ENCODE data around the gene SLC38A1. TPM values are rescaled to one million over a fixed set of nuclear protein-coding genes. Genes with fewer than 3 reads are reported as not detected.
"Not testable (repeated sequence)": the region's sequence is repeated elsewhere in the genome, so short reads cannot be mapped to it uniquely, and the experiment has no call there.

The SLC38A1 gene
- total RNA-seq, 1 donor from 2014 or later, result 314 TPM

- H3K4me1 Mint-ChIP-seq, result peaks cover 41% of the 10 kb centered on the region
- no peak for DNase-seq
- no peaks in the 10 kb centered on the region for H3K9me3 Mint-ChIP-seq
- H3K27me3 Mint-ChIP-seq, result no peaks in the 10 kb centered on the region
- no peak for ATAC-seq (ENCODE audit: low read depth)
- H3K27ac Mint-ChIP-seq, result peak overlapping the region; percentile 19
- no peak overlapping the region for H3K4me3 Mint-ChIP-seq
- intact Hi-C loops (cut with micrococcal nuclease), result no loop called here
- POLR2A ChIA-PET, result interaction anchor here (0.6 to 2.9 kb wide), 3 partner anchors 31 to 275 kb away, joined by 3 to 22 read pairs (median 3); partner anchors contain the start of gene SLC38A1
- TF ChIP-seq, protein P1, sequence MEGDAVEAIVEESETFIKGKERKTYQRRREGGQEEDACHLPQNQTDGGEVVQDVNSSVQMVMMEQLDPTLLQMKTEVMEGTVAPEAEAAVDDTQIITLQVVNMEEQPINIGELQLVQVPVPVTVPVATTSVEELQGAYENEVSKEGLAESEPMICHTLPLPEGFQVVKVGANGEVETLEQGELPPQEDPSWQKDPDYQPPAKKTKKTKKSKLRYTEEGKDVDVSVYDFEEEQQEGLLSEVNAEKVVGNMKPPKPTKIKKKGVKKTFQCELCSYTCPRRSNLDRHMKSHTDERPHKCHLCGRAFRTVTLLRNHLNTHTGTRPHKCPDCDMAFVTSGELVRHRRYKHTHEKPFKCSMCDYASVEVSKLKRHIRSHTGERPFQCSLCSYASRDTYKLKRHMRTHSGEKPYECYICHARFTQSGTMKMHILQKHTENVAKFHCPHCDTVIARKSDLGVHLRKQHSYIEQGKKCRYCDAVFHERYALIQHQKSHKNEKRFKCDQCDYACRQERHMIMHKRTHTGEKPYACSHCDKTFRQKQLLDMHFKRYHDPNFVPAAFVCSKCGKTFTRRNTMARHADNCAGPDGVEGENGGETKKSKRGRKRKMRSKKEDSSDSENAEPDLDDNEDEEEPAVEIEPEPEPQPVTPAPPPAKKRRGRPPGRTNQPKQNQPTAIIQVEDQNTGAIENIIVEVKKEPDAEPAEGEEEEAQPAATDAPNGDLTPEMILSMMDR (IDR thresholded peaks at IDR 0.05), result no peak
- H3K36me3 Mint-ChIP-seq (ENCODE audit: low read depth), result no peaks in the 10 kb centered on the region
- CTCF ChIA-PET, result interaction anchor here (1.5 to 6.7 kb wide), 8 partner anchors 31 to 229 kb away, joined by 4 to 69 read pairs (median 8); partner anchors contain the start of gene SLC38A1
Observed at GRCh38 chr12:46300910-46301309, 32.1 kb upstream of the SLC38A1 start.

GRCh38 chr12:46299851-46300250 is 31.0 kb upstream of the SLC38A1 start:
- no peak overlapping the region for H3K4me3 Mint-ChIP-seq
- TF ChIP-seq, protein P1 (IDR thresholded peaks at IDR 0.05), result no peak
- ChIA-PET POLR2A (interaction anchor here (0.7 to 2.9 kb wide), 3 partner anchors 30 to 188 kb away, joined by 3 to 22 read pairs (median 3); partner anchors contain the start of gene SLC38A1), CTCF (interaction anchor here (2.3 to 6.7 kb wide), 3 partner anchors 30 to 175 kb away, joined by 6 to 69 read pairs (median 10); partner anchors contain the start of gene SLC38A1)
- peaks cover 41% of the 10 kb centered on the region for H3K4me1 Mint-ChIP-seq
- DNase-seq (no peak), ATAC-seq (ENCODE audit: low read depth) (no peak)
- H3K9me3 Mint-ChIP-seq, result no peaks in the 10 kb centered on the region
- no peaks in the 10 kb centered on the region for H3K27me3 Mint-ChIP-seq
- H3K27ac Mint-ChIP-seq, result no peak overlapping the region
- no peaks in the 10 kb centered on the region for H3K36me3 Mint-ChIP-seq (ENCODE audit: low read depth)
- intact Hi-C loops (cut with micrococcal nuclease), result no loop called here

- DNase-seq (no peak), ATAC-seq (ENCODE audit: low read depth) (no peak)
- Mint-ChIP-seq H3K4me3 (no peak overlapping the region), H3K4me1 (peaks cover 41% of the 10 kb centered on the region), H3K27ac (no peak overlapping the region), H3K9me3 (no peaks in the 10 kb centered on the region), H3K27me3 (no peaks in the 10 kb centered on the region), H3K36me3 (ENCODE audit: low read depth) (no peaks in the 10 kb centered on the region)
- intact Hi-C loops (cut with micrococcal nuclease), result no loop called here
- TF ChIP-seq, protein P1 (IDR thresholded peaks at IDR 0.05), result no peak
- ChIA-PET CTCF (no interaction called here), POLR2A (no interaction called here)
Observed at GRCh38 chr12:46298261-46298660, 29.4 kb upstream of the SLC38A1 start.

- POLR2A ChIA-PET, result interaction anchor here (0.5 to 1.0 kb wide), 2 partner anchors 27 to 140 kb away, joined by 4 to 6 read pairs; partner anchors contain the start of gene SLC38A1
- DNase-seq, result no peak
Observed at GRCh38 chr12:46296822-46297221, 28.0 kb upstream of the SLC38A1 start.

GRCh38 chr12:46292754-46293402 is 24.0 kb upstream of the SLC38A1 start:
- peaks cover 10% of the 10 kb centered on the region for H3K4me1 Mint-ChIP-seq
- peaks cover 18% of the 10 kb centered on the region for H3K9me3 Mint-ChIP-seq
- ATAC-seq (ENCODE audit: low read depth) (no peak), DNase-seq (no peak)
- no peaks in the 10 kb centered on the region for H3K27me3 Mint-ChIP-seq
- H3K27ac Mint-ChIP-seq, result no peak overlapping the region
- TF ChIP-seq, protein P1 (IDR thresholded peaks at IDR 0.05), result no peak
- POLR2A ChIA-PET, result no interaction called here
- CTCF ChIA-PET, result no interaction called here
- no peak overlapping the region for H3K4me3 Mint-ChIP-seq
- intact Hi-C loops (cut with micrococcal nuclease), result no loop called here
- peaks cover 9% of the 10 kb centered on the region for H3K36me3 Mint-ChIP-seq (ENCODE audit: low read depth)

More at GRCh38 chr12:46296822-46297221, 28.0 kb upstream of the SLC38A1 start:
- CTCF ChIA-PET, result interaction anchor here (1.2 to 1.3 kb wide), 2 partner anchors 142 to 172 kb away, joined by 3 to 4 read pairs; no protein-coding TSS in a partner anchor
- no peak for ATAC-seq (ENCODE audit: low read depth)
- no peaks in the 10 kb centered on the region for H3K27me3 Mint-ChIP-seq
- H3K27ac Mint-ChIP-seq, result no peak overlapping the region
- intact Hi-C loops (cut with micrococcal nuclease), result no loop called here
- no peak overlapping the region for H3K4me3 Mint-ChIP-seq
- H3K9me3 Mint-ChIP-seq, result peaks cover 3% of the 10 kb centered on the region
- peaks cover 2% of the 10 kb centered on the region for H3K36me3 Mint-ChIP-seq (ENCODE audit: low read depth)
- H3K4me1 Mint-ChIP-seq, result peaks cover 37% of the 10 kb centered on the region
- TF ChIP-seq, protein P1 (IDR thresholded peaks at IDR 0.05), result no peak

- H3K9me3 Mint-ChIP-seq, result peaks cover 23% of the 10 kb centered on the region
- POLR2A ChIA-PET; DNase-seq; H3K27me3 Mint-ChIP-seq; H3K27ac Mint-ChIP-seq; CTCF ChIA-PET; H3K4me3 Mint-ChIP-seq; H3K4me1 Mint-ChIP-seq; intact Hi-C loops (cut with micrococcal nuclease); ATAC-seq (ENCODE audit: low read depth): not testable (repeated sequence)
- H3K36me3 Mint-ChIP-seq (ENCODE audit: low read depth), result peaks cover 11% of the 10 kb centered on the region
Observed at GRCh38 chr12:46291953-46292352, 23.1 kb upstream of the SLC38A1 start.

DNA sequence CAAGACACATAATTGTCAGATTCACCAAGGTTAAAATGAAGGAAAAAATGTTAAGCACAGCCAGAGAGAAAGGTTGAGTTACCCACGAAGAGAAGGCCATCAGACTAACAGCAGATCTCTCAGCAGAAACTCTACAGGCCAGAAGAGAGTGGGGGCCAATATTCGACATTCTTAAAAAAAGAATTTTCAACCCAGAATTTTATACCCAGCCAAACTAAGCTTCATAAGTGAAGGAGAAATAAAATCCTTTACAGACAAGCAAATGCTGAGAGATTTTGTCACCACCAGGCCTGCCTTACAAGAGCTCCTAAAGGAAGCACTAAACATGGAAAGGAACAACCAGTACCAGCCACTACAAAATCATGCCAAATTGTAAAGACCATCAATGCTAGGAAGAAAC is 16.3 kb upstream of the SLC38A1 start:
- H3K36me3 Mint-ChIP-seq (ENCODE audit: low read depth), result peaks cover 23% of the 10 kb centered on the region
- CTCF ChIA-PET; H3K27ac Mint-ChIP-seq; H3K4me3 Mint-ChIP-seq; H3K27me3 Mint-ChIP-seq; intact Hi-C loops (cut with micrococcal nuclease); H3K4me1 Mint-ChIP-seq; POLR2A ChIA-PET; ATAC-seq (ENCODE audit: low read depth); DNase-seq: not testable (repeated sequence)
- peaks cover 35% of the 10 kb centered on the region for H3K9me3 Mint-ChIP-seq
